HG03039 (cell line): ENCODE results near the gene TOLLIP.
A peak's percentile ranks its signal among the peaks of the same experiment; 100 is the strongest.

Experiments used
- ATAC-seq: cut with Tn5 transposase; IDR thresholded peaks from one replicate; pipeline ENCODE4 v1.9.1; 2021; ENCODE audit warnings: mild to moderate bottlenecking, moderate library complexity; ENCODE audit not compliant: unreplicated experiment

TOLLIP gene

GRCh38 chr11:1317993-1318392 is 8.6 kb upstream of the TOLLIP start:
- ATAC-seq: no peak

- no peak for ATAC-seq
Observed at GRCh38 chr11:1317432-1317831, 8.0 kb upstream of the TOLLIP start.

- no peak for ATAC-seq
Observed at GRCh38 chr11:1310772-1311468, 1.5 kb upstream of the TOLLIP start.

GRCh38 chr11:1310318-1310687 is 871 bp upstream of the TOLLIP start:
- ATAC-seq: no peak

- peak; percentile 33 for ATAC-seq
Observed at GRCh38 chr11:1308743-1309497, 512 bp downstream of the TOLLIP start.

GRCh38 chr11:1307998-1308742 is 1.3 kb downstream of the TOLLIP start:
- ATAC-seq: no peak

GRCh38 chr11:1307163-1307870 is 2.1 kb downstream of the TOLLIP start:
- ATAC-seq: no peak

GRCh38 chr11:1306186-1307162 is 3.0 kb downstream of the TOLLIP start:
- no peak for ATAC-seq

GRCh38 chr11:1305501-1306056 is 3.9 kb downstream of the TOLLIP start:
- ATAC-seq: no peak

- no peak for ATAC-seq
Observed at GRCh38 chr11:1305063-1305495, 4.4 kb downstream of the TOLLIP start.

GRCh38 chr11:1304380-1304779 is 5.1 kb downstream of the TOLLIP start:
- no peak for ATAC-seq

GRCh38 chr11:1303973-1304372 is 5.5 kb downstream of the TOLLIP start:
- no peak for ATAC-seq

GRCh38 chr11:1303126-1303821 is 6.2 kb downstream of the TOLLIP start:
- no peak for ATAC-seq

- no peak for ATAC-seq
Observed at GRCh38 chr11:1302461-1303125, 6.8 kb downstream of the TOLLIP start.

GRCh38 chr11:1302041-1302460 is 7.4 kb downstream of the TOLLIP start:
- ATAC-seq: no peak

- no peak for ATAC-seq
Observed at GRCh38 chr11:1301220-1302000, 8.0 kb downstream of the TOLLIP start.

GRCh38 chr11:1300569-1301187 is 8.8 kb downstream of the TOLLIP start:
- no peak for ATAC-seq
